Muscle layer of duodenum (tissue), 2 donors: ENCODE results near the gene IQGAP3.
A peak's percentile ranks its signal among the peaks of the same experiment; 100 is the strongest.
"Not testable (repeated sequence)": the region's sequence is repeated elsewhere in the genome, so short reads cannot be mapped to it uniquely, and the experiment has no call there.

Source experiments
- H3K27ac ChIP-seq: one replicate; pipeline ENCODE4 v1.7.0; 2013; ENCODE audit warnings: mild to moderate bottlenecking, low read length
- H3K27me3 ChIP-seq: one replicate; pipeline ENCODE4 v1.7.0; 2013; ENCODE audit warnings: low read depth, mild to moderate bottlenecking, control low read depth, low read length
- H3K36me3 ChIP-seq, 2 donors: one replicate each; pipeline ENCODE4 v1.7.0; 2013; ENCODE audit warnings: low read length in 2 of 2, control low read depth in 1 of 2, mild to moderate bottlenecking in 1 of 2; ENCODE audit not compliant: insufficient read depth in 2 of 2, control insufficient read depth in 1 of 2
- H3K4me1 ChIP-seq, 2 donors: one replicate each; pipeline ENCODE4 v1.7.0; 2013; ENCODE audit warnings: low read length in 2 of 2, mild to moderate bottlenecking in 2 of 2, control low read depth in 1 of 2, moderate library complexity in 1 of 2; ENCODE audit not compliant: insufficient read depth in 2 of 2, control insufficient read depth in 1 of 2
- H3K4me3 ChIP-seq, 2 donors: one replicate each; pipeline ENCODE4 v1.7.0; 2013; ENCODE audit warnings: low read length in 2 of 2, low read depth in 1 of 2, mild to moderate bottlenecking in 1 of 2
- H3K9me3 ChIP-seq, 2 donors: one replicate each; pipeline ENCODE4 v1.7.0; 2013; ENCODE audit warnings: low read length in 2 of 2, control low read depth in 1 of 2, mild to moderate bottlenecking in 1 of 2; ENCODE audit not compliant: control insufficient read depth in 1 of 2
- donor health status: healthy.

IQGAP3 gene

DNA sequence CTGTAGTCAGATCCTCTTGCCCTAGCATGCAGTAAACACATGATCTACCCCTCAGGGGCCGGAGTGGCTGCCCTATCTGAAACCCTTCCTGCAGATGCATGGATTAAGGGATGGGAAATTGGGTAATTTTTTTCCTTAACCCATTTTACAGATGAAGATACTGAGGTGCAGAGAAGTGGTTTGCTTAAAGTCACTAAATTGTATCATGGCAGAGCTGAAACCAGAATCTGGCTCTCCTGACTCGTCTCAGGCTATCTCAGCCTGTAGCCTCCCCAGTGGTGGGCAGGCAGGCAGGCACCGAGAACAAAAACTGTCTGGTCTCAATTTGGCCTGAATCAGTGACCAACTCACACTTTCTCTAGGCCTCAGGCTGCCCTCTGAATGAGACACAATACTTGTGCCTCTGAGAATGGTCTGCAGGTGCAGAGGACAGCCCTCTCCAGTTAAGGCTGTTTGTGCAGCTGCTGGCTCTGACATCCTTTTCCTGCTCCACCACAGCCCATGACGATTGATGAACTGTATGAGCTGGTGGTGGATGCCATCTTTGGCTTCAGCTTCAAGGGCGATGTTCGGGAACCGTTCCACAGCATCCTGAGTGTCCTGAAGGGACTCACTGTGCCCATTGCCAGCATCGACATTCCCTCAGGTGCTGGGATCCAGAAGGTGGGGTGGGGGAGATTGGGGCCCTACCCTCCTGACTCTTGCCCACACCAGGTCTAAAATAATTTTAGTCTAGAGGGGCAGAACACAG is 20.7 kb upstream of the IQGAP3 start:
- Histone ChIP-seq H3K4me3 (peak overlapping the region in 1 of 2 donors; percentile 74), H3K27ac (no peak overlapping the region), H3K4me1 (peaks cover 8 to 10% of the 10 kb centered on the region in 2 donors), H3K9me3 (no peaks in the 10 kb centered on the region), H3K27me3 (no peaks in the 10 kb centered on the region), H3K36me3 (peaks cover 26 to 52% of the 10 kb centered on the region in 2 donors)

DNA sequence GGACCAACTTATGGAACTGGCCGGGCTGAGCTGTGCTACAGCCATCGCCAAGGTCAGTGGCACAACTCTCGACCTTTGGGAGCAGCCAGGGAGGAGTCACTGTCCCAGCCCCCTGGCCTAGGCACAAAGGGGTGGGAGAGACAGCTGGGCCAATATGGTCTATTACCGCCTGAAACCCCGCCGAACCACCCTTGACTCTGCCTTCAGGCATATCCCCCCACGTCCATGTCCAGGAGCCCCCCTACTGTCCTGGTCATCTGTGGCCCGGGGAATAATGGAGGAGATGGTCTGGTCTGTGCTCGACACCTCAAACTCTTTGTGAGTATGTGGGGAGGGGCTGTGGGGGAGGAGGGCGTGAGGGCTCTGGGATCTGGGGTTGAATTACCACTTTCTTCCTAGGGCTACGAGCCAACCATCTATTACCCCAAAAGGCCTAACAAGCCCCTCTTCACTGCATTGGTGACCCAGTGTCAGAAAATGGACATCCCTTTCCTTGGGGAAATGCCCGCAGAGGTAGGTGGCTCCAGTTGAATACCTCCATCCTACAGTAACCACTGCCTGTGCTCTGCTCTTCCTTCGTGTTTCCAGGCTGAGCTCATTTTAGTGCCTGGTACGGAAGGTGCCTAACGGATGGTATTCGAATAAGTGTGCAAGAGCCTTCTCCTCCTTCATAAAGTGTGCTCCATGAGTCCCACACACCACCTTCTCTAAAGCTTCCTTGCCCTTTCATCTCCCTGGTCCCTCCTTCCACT is 20.0 kb upstream of the IQGAP3 start:
- Histone ChIP-seq H3K4me3 (peak overlapping the region; percentile 68 to 74), H3K36me3 (peaks cover 19 to 45% of the 10 kb centered on the region in 2 donors), H3K9me3 (no peaks in the 10 kb centered on the region), H3K27ac (peak overlapping the region; percentile 45), H3K27me3 (no peaks in the 10 kb centered on the region), H3K4me1 (peaks cover 8 to 10% of the 10 kb centered on the region in 2 donors)

DNA sequence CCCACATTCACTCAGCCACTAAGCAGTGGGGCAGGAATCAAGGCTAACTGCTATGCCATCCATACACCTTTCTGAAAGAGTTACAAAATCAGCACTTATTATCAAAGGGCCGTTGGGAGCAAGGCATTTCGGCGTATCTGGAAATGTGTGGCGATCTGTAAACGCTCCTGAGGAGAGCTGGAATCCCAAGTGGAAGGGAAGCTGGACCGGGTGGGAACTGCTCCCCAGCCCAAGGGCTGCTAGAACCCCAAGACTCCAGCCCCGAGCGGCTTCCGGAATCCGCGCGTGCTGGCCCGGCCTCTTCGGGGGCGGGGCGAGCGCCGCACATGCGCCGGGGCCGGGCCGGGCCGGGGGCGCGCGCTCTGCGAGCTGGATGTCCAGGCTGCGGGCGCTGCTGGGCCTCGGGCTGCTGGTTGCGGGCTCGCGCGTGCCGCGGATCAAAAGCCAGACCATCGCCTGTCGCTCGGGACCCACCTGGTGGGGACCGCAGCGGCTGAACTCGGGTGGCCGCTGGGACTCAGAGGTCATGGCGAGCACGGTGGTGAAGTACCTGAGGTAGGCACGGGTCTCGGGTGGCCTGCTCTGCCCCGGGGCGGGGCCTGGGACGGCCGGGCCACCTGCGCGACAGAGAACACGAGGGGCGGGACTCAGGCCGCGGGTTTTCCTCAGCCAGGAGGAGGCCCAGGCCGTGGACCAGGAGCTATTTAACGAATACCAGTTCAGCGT is 19.2 kb upstream of the IQGAP3 start, which contains the start of gene NAXE:
NAXE (plus strand) TSS at position 345 of the 726 bp plus-strand sequence; CDS start at position 374, 29 bp downstream.
- peaks cover 8 to 10% of the 10 kb centered on the region in 2 donors for H3K4me1 ChIP-seq
- no peaks in the 10 kb centered on the region for H3K9me3 ChIP-seq
- peaks cover 12 to 37% of the 10 kb centered on the region in 2 donors for H3K36me3 ChIP-seq
- H3K4me3 ChIP-seq: peak within 1 kb of the TSS; percentile 74 to 77
- no peaks in the 10 kb centered on the region for H3K27me3 ChIP-seq
- peak within 1 kb of the TSS; percentile 90 for H3K27ac ChIP-seq

DNA sequence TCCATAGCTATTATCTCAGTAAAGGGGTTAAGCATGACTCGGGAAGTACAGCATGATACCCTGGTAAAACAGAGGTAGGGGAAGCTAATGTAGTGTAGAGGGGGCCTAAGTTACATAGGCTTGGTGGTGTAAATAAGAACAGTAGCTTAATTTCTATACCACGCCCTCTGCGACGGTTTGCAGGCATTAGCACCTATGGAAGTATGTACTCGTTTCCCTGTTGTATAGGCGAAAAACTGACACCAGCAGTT is 18.7 kb upstream of the IQGAP3 start:
- H3K27me3 ChIP-seq: no peaks in the 10 kb centered on the region
- H3K36me3 ChIP-seq: peaks cover 12 to 33% of the 10 kb centered on the region in 2 donors
- no peaks in the 10 kb centered on the region for H3K9me3 ChIP-seq
- H3K4me3 ChIP-seq: peak overlapping the region; percentile 74 to 77
- peaks cover 8 to 10% of the 10 kb centered on the region in 2 donors for H3K4me1 ChIP-seq
- H3K27ac ChIP-seq: peak overlapping the region; percentile 90

DNA sequence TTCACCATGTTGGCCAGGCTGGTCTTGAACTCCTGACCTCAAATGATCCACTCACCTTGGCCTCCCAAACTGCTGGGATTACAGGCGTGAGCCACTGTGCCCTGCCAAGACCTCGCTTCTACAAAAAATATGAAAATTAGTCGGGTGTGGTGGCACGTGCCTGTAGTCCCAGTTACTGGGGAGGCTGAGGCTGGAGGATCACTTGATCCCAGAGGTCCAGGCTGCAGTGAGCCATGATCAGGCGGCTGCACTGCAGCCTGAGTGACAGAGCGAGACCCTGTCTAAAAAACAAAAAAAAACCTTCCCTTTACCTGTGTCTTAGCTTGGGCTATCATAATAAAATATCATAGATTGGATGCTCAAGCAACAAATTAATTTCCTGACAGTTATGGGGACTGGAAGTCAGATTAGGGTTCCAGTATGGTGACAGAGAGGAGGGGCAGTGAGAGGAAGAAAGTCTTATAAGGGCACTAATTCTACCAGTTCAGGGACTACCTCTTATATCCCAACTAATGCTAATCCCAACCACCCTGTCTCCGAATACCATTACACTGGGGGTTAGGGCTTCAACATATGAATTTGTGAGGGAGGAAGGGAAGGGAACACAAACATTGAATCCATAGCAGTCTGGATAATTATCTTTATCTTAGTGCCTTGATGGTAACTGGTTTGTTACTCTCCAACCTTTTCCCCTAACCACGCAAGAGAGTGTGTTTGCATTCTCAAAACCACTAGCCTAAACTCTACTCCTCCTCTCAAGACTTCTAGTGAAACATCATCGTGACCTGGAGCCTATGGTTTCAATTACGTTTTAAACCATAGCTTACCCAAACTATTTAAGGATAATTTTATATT is 18.2 kb upstream of the IQGAP3 start:
- peaks cover 8 to 10% of the 10 kb centered on the region in 2 donors for H3K4me1 ChIP-seq
- H3K27ac ChIP-seq: peak overlapping the region; percentile 90
- no peaks in the 10 kb centered on the region for H3K9me3 ChIP-seq
- H3K4me3 ChIP-seq: peak overlapping the region in 1 of 2 donors; percentile 77
- no peaks in the 10 kb centered on the region for H3K27me3 ChIP-seq
- H3K36me3 ChIP-seq: peaks cover 12 to 27% of the 10 kb centered on the region in 2 donors

DNA sequence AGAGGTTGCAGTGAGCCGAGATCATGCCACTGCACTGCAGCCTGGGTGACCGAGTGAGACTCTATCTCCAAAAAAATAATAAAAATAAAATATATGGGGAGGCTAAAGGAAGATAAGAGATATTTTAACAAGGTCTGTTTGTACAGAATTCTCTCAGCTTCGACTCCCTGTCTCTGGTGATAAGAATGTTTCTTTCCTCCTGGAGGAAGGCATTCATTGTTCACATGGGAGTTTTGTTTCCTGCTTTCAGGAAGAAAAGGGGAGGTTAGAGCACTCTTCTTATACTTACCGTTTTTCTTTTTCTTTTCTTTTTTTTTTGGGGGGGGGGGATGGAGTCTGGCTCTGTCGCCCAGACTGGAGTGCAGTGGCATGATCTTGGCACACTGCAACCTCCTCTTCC is 17.2 kb upstream of the IQGAP3 start:
- Histone ChIP-seq H3K4me3 (no peak overlapping the region), H3K27ac (no peak overlapping the region), H3K27me3 (no peaks in the 10 kb centered on the region), H3K4me1 (peaks cover 8 to 10% of the 10 kb centered on the region in 2 donors), H3K36me3 (peaks cover 4 to 17% of the 10 kb centered on the region in 2 donors), H3K9me3 (no peaks in the 10 kb centered on the region)

DNA sequence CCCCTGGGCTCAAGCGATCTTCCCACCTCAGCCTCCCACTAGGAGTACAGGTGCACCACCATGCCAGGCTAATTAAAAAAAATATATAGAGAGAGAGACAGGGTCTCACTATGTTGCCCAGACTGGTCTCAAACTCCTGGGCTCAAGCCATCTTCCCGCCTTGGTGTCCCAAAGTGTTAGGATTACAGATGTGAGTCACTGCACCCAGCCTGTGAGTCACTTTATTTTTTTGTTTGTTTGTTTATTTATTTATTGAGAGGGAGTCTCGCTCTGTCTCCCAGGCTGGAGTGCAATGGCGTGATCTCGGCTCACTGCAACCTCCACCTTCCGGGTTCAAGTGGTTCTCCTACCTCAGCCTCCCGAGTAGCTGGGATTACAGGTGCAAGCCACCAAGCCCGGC is 15.6 kb upstream of the IQGAP3 start:
- H3K9me3 ChIP-seq, H3K27me3 ChIP-seq, H3K4me3 ChIP-seq, H3K27ac ChIP-seq, H3K4me1 ChIP-seq, H3K36me3 ChIP-seq: not testable (repeated sequence)

DNA sequence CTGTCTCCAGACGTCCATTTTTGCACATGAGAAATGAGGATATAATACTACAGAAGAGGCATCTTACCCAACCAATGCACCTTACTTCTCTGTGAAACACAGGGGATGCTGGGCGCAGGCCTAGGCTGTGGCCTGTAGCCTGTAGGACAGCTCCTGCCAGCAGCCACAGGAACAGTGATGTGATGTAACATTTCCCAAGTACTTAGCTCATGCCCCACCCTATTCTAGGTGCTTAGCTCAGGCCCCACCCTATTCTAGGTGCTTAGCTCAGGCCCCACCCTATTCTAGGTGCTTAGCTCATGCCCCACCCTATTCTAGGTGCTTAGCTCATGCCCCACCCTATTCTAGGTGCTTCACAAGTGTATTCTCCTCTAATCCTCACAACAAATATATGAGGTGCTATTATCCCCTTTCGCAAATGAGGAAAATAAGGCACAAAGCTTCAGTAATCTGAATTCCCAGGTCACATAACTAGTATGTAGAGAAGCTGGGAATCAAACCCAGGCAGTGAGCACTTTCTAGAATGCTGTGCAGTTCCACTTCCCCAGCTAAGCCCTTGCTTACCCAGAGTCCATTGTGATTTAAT is 14.6 kb upstream of the IQGAP3 start:
- Histone ChIP-seq H3K36me3 (no peaks in the 10 kb centered on the region), H3K27ac (no peak overlapping the region), H3K9me3 (no peaks in the 10 kb centered on the region), H3K4me3 (no peak overlapping the region), H3K27me3 (no peaks in the 10 kb centered on the region), H3K4me1 (peaks cover 0 to 5% of the 10 kb centered on the region in 2 donors)

DNA sequence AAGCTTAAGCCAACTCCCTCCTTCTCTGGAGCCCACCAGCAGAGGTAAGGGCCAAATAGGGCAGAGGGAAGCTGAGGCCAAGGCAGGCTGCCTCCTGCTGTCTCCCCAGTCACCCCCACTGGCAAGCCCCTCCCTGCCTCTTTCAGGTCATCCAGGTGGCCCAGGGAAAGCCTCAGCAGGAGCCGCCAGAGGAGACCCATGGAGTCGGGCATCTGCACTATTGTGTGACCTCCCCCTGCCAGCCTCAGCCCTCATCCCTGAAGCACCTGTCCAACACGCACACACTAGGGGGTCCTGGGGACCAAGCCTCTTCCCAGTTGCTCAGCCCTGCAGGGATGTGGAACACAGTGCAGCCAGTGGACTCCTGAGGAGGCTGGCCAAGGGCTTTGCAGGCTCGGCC is 14.0 kb upstream of the IQGAP3 start:
- peaks cover 0 to 5% of the 10 kb centered on the region in 2 donors for H3K4me1 ChIP-seq
- no peaks in the 10 kb centered on the region for H3K27me3 ChIP-seq
- H3K9me3 ChIP-seq: no peaks in the 10 kb centered on the region
- H3K36me3 ChIP-seq: no peaks in the 10 kb centered on the region
- H3K27ac ChIP-seq: no peak overlapping the region
- H3K4me3 ChIP-seq: no peak overlapping the region

DNA sequence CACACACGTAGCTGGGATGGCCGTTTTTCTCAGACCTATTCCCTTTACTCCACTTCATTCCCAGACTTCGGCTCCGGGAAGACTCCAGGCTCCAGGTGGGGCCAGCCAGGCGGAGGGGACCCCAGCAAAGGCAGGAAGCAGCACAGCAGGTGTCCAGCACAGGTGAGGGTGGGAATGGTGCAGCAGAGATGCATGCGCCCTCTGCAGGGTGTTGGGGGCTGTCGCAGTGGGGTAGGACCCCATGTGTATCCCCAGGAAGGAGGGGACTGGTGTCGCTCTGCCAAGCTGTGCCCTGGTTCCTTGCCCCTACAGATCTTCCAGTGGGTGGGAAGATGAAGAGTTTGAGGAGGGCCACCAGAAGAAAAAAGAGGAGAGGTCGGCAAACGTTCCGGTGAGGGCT is 12.4 kb upstream of the IQGAP3 start:
- Histone ChIP-seq H3K4me3 (no peak overlapping the region), H3K27ac (no peak overlapping the region), H3K9me3 (no peaks in the 10 kb centered on the region), H3K27me3 (no peaks in the 10 kb centered on the region), H3K4me1 (no peaks in the 10 kb centered on the region), H3K36me3 (no peaks in the 10 kb centered on the region)
